B cell (primary cell): ENCODE measurements around the gene NDUFAF7.

Source experiments
- EZH2 ChIP-seq: IDR thresholded peaks from 2 replicates; pipeline ENCODE4 v1.6.1; 2012; ENCODE audit warnings: borderline replicate concordance, low read depth, mild to moderate bottlenecking, moderate library complexity, low read length; ENCODE audit not compliant: insufficient read depth, poor library complexity, severe bottlenecking
- TF ChIP-seq, protein P1 (sequence below): fragments of 200-600 bp; IDR thresholded peaks from one replicate; pipeline ENCODE4 v1.8.0; 2022; ENCODE audit warnings: antibody characterized with exemption, mild to moderate bottlenecking

GRCh38 chr2:37181726-37182684, 49.5 kb upstream of the NDUFAF7 start:
- TF ChIP-seq, protein P1, sequence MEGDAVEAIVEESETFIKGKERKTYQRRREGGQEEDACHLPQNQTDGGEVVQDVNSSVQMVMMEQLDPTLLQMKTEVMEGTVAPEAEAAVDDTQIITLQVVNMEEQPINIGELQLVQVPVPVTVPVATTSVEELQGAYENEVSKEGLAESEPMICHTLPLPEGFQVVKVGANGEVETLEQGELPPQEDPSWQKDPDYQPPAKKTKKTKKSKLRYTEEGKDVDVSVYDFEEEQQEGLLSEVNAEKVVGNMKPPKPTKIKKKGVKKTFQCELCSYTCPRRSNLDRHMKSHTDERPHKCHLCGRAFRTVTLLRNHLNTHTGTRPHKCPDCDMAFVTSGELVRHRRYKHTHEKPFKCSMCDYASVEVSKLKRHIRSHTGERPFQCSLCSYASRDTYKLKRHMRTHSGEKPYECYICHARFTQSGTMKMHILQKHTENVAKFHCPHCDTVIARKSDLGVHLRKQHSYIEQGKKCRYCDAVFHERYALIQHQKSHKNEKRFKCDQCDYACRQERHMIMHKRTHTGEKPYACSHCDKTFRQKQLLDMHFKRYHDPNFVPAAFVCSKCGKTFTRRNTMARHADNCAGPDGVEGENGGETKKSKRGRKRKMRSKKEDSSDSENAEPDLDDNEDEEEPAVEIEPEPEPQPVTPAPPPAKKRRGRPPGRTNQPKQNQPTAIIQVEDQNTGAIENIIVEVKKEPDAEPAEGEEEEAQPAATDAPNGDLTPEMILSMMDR = no peak
- no peak for TF ChIP-seq EZH2
